ENCODE data around the gene CD55. TPM values are rescaled to one million over a fixed set of nuclear protein-coding genes. Genes with fewer than 3 reads are reported as not detected.

The CD55 gene
- total and polyA plus RNA-seq, 4 donors = 160 to 293 (median 255) TPM

GRCh38 chr1:207362962-207363860 is 41.7 kb downstream of the CD55 start:
- Histone ChIP-seq H3K27me3 (ENCODE audit: control insufficient read depth in 3 of 3, insufficient read depth in 3 of 3, low read length in 2 of 3) (no peaks in the 10 kb centered on the region), H3K4me3 (no peak overlapping the region), H3K9ac (ENCODE audit: insufficient read depth in 1 of 2, low read length in 2 of 2) (no peak overlapping the region), H3K36me3 (ENCODE audit: control insufficient read depth in 4 of 4, insufficient read depth in 4 of 4, low read length in 4 of 4) (peaks cover 0 to 24% (median 3%) of the 10 kb centered on the region in 4 donors), H3K9me3 (ENCODE audit: control insufficient read depth in 4 of 4, insufficient read depth in 3 of 4, low read length in 3 of 4) (no peaks in the 10 kb centered on the region), H3K27ac (ENCODE audit: low read depth in 1 of 2, low read length in 1 of 2) (peak overlapping the region; percentile 16 to 33), H3K4me1 (ENCODE audit: control insufficient read depth in 5 of 5, insufficient read depth in 5 of 5, low read length in 5 of 5) (peaks cover 0 to 9% (median 0%) of the 10 kb centered on the region in 5 donors)
- DNase-seq = no peak
- no peak for ATAC-seq (ENCODE audit: insufficient read depth, low FRiP score)
- TF ChIP-seq CTCF (IDR thresholded peaks at IDR 0.05; ENCODE audit: control extremely low read depth, extremely low read depth) = no peak
- WGBS, 2 donors = 88 to 94% methylated on average over 6 of the region's 6 CpGs

- no peak for ATAC-seq (ENCODE audit: insufficient read depth, low FRiP score)
- no peak for TF ChIP-seq CTCF (IDR thresholded peaks at IDR 0.05; ENCODE audit: control extremely low read depth, extremely low read depth)
- H3K27ac ChIP-seq (ENCODE audit: low read depth in 1 of 2, low read length in 1 of 2) = no peak overlapping the region
- no peaks in the 10 kb centered on the region for H3K9me3 ChIP-seq (ENCODE audit: control insufficient read depth in 4 of 4, insufficient read depth in 3 of 4, low read length in 3 of 4)
- H3K4me3 ChIP-seq = no peak overlapping the region
- H3K27me3 ChIP-seq (ENCODE audit: control insufficient read depth in 3 of 3, insufficient read depth in 3 of 3, low read length in 2 of 3) = no peaks in the 10 kb centered on the region
- no peak for DNase-seq
- no peak overlapping the region for H3K9ac ChIP-seq (ENCODE audit: insufficient read depth in 1 of 2, low read length in 2 of 2)
- H3K4me1 ChIP-seq (ENCODE audit: control insufficient read depth in 5 of 5, insufficient read depth in 5 of 5, low read length in 5 of 5) = peaks cover 0 to 9% (median 0%) of the 10 kb centered on the region in 5 donors
- H3K36me3 ChIP-seq (ENCODE audit: control insufficient read depth in 4 of 4, insufficient read depth in 4 of 4, low read length in 4 of 4) = peaks cover 0 to 24% (median 3%) of the 10 kb centered on the region in 4 donors
These were observed 42.4 kb downstream of the CD55 start for GRCh38 chr1:207363871-207364270.

GRCh38 chr1:207364614-207365013 is 43.1 kb downstream of the CD55 start:
- H3K9ac ChIP-seq (ENCODE audit: insufficient read depth in 1 of 2, low read length in 2 of 2) = no peak overlapping the region
- DNase-seq (no peak), ATAC-seq (ENCODE audit: insufficient read depth, low FRiP score) (no peak)
- TF ChIP-seq CTCF (IDR thresholded peaks at IDR 0.05; ENCODE audit: control extremely low read depth, extremely low read depth) = no peak
- 79 to 90% methylated on average over 1 of the region's 1 CpG for WGBS, 2 donors
- H3K36me3 ChIP-seq (ENCODE audit: control insufficient read depth in 4 of 4, insufficient read depth in 4 of 4, low read length in 4 of 4) = peaks cover 0 to 22% (median 3%) of the 10 kb centered on the region in 4 donors
- H3K9me3 ChIP-seq (ENCODE audit: control insufficient read depth in 4 of 4, insufficient read depth in 3 of 4, low read length in 3 of 4) = no peaks in the 10 kb centered on the region
- no peak overlapping the region for H3K27ac ChIP-seq (ENCODE audit: low read depth in 1 of 2, low read length in 1 of 2)
- H3K4me3 ChIP-seq = no peak overlapping the region
- H3K27me3 ChIP-seq (ENCODE audit: control insufficient read depth in 3 of 3, insufficient read depth in 3 of 3, low read length in 2 of 3) = no peaks in the 10 kb centered on the region
- peaks cover 0 to 9% (median 0%) of the 10 kb centered on the region in 5 donors for H3K4me1 ChIP-seq (ENCODE audit: control insufficient read depth in 5 of 5, insufficient read depth in 5 of 5, low read length in 5 of 5)
